Measurements from ENCODE around the gene WDR54.
"Not testable (repeated sequence)": the region's sequence is repeated elsewhere in the genome, so short reads cannot be mapped to it uniquely, and the experiment has no call there.

WDR54 gene

DNA sequence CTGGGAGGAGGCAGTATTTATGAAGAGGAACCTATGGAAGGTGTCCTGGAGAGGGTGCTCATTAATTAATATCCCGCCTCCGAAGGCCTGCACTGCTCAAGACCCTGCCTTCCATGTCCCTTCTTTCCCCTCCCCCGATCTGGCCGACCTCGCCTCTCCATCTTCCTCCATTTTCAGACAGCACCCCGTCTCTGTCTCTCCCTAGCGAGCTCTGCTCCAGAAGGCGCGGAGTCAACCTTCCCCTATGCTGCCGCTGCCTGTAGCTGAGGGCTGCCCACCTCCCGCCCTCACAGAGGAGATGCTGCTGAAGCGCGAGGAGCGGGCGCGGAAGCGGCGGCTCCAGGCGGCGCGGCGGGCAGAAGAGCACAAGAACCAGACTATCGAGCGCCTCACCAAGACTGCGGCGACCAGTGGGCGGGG lies 35.6 kb downstream of the WDR54 start:
- peak; percentile 17 for DNase-seq

DNA sequence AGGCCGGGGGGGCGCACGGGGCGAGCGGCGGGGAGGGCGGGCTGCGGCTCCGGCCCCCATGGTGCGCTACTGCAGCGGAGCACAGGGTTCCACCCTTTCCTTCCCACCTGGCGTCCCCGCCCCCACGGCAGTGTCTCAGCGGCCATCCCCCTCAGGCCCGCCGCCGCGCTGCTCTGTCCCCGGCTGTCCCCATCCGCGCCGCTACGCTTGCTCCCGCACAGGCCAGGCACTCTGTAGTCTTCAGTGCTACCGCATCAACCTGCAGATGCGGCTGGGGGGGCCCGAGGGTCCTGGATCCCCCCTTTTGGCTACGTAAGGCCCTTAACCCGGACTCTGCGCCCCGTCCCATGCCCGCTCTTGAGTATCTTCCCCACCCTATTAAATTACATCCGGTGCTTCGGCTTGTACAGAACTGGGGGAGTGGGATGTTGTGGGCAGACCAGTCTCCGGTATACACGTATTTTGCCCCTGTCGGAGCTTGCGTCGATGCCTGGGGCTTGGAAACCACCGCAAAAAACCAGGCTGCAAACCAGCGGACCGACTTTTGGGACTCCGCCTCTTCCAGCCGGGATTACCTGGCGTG lies 36.1 kb downstream of the WDR54 start:
- DNase-seq, result peak; percentile 24

DNA sequence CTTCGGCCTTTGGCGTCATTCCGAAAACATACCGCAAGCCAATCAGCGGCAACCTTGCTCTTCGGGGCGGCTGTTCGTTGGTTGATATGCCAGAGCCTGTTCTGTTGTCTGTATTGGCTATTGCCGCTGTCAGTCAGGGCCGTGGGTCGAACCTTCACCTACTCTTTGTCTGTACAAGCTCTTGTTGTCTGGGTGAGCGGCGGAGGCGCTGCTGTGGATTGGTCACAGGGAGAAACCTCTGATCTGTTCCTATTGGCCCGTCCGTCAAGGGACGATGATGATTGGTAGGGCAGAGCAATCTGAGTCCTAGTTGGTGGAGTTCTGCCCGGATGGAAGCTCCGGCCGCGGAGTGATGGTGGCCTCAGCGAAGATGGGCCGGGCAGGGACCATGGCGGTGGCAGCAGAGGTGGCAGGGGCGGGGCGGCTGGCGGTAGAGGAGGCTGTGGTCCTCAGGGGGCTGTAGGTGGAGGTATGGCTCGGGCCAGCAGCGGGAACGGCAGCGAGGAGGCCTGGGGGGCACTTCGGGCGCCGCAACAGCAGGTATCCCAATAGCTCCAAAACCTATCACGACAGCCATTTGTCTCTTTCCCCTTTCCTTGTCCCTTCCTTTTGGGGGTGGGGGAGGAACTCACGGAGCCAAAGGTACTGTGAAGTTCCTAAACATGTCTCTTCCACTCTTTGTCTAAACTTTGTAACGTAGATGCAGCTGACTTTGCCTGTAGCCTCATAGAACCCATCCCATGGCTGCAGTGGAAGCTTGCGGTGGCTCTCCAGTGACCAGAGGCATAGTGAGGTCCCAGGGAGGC lies 36.8 kb downstream of the WDR54 start, which contains the start of gene WBP1:
Gene WBP1 (plus strand): TSS at position 307 of the 806 bp plus-strand sequence. CDS start 165 bp downstream, at position 472.
- peak; percentile 100 for DNase-seq

GRCh38 chr2:74458938-74459363 lies 37.4 kb downstream of the WDR54 start:
- DNase-seq, result no peak

GRCh38 chr2:74459503-74460118 lies 38.1 kb downstream of the WDR54 start:
- DNase-seq, result not testable (repeated sequence)

DNA sequence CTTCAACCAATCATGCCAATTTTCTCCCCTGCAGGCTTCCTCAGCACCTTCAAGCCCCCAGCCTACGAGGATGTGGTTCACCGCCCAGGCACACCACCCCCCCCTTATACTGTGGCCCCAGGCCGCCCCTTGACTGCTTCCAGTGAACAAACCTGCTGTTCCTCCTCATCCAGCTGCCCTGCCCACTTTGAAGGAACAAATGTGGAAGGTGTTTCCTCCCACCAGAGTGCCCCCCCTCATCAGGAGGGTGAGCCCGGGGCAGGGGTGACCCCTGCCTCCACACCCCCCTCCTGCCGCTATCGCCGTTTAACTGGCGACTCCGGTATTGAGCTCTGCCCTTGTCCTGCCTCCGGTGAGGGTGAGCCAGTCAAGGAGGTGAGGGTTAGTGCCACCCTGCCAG lies 38.7 kb downstream of the WDR54 start:
- not testable (repeated sequence) for DNase-seq

- no peak for DNase-seq
These were observed 39.9 kb downstream of the WDR54 start for GRCh38 chr2:74461187-74462053.

DNA sequence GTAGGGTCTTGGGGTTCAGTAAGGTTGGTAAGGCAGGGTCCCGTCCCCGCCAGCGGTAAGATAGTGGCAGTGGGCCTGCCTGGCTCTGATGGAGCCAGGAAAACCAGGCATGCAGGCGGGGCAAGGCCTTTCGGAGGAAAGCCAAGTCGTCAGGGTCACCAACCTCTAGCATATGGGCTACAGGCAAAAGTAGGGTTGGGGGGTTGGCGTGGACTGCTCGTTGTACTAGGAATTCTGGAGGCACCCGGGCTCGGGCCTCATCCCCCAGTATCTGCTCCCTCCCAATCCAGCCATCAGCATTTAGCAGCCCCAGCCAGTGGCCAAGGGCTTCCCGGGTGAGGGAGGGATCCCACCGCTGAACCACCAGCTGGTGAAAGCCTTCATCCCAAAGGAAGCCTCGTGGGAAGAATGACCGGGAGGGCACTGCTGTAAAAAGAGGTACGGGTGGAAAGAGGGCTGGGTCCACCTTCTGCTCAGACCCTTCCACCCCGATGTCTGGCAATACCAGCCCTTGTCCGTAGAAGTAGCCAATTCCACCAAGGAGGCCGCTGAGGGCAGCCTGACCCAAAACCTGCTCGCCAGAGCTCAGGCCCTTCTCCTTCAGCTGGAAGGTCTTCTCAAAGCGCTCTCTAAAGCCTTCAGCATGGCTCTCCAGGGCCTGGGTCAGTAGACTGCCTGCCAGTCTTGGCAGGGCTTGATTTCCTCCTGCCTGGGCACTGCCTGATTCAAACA lies 40.7 kb downstream of the WDR54 start:
- DNase-seq, result no peak

GRCh38 chr2:74462786-74463105 lies 41.2 kb downstream of the WDR54 start:
- no peak for DNase-seq

- DNase-seq, result no peak
These were observed 42.9 kb downstream of the WDR54 start for GRCh38 chr2:74464406-74464805.

GRCh38 chr2:74470742-74471141 lies 49.2 kb downstream of the WDR54 start:
- DNase-seq, result not testable (repeated sequence)

DNA sequence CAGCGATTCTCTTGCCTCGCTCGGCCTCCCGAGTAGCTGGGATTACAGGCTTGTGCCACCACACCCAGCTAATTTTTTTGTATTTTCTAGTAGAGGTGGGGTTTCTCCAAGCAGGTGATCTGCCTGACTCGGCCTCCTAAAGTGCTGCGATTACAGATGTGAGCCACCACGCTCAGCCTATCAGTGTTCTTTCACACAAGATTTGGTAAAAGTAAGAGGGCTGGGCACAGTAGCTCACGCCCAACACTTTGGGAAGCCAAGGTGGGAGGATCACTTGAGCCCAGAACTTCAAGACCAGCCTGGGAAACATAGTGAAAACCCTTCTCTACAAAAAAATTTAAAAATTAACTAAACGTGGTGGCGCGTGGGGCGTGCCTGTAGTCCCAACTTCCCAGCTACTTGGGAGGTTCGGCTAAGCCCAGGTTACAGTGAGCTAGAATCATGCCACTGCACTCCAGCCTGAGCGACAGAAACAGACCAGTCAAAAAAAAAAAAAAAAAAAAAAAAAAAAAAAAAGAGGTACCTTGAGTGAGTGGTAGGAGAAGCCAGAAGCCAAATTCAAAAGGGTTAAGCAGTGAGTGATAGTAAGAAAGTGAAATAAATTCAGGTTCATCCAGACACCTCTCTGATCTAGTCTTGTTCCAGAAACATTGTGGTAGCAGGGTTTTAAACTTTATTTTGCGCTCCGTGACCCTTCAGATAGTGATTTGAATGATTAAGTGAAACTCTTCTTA lies 50.0 kb downstream of the WDR54 start:
- DNase-seq, result no peak

DNA sequence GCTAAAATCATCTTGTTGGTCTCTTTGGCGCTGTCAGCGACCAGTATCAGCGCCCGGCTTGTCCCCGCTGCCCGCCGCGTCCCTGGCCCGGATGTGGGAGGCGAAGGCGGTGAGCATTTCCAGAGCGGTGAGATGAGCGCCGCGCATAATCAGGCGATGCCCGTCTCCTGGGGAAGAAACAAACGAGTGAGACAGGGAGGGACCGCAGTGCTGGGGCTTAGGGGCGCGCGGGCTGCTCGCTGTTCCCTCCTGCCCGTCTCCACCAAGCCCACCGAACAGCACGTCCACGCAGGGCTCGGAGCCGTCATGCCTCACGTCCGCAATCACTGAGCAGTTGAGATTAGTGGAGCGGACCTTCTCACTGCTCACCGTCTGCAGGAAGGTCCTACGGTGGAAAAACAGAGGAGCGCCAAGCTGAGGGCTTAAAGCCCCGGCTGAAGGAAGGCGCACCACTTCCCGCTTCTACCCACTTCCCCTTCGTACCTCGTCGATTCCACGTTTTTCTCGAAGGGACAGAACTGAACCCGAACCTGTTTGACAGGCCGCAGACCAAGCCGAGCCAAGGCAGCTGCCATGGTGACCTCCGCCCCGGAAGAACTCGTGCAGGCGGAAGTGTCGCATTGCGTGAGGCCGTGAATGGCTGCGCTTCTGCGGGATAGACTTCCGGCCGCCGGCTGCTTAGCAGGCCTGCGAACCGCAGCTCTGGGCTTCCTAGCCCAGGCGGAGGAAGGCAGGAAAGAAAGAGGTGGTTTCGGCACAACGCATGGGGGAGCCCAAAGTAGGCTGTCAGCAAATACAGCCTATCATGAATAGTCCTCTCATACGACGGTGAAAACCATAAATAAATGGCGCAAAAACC lies 50.8 kb downstream of the WDR54 start, which contains the start of gene MRPL53:
Gene MRPL53 (minus strand): TSS at position 595 of the 859 bp plus-strand sequence. CDS start 20 bp downstream, at position 575.
- DNase-seq, result peak; percentile 95

DNA sequence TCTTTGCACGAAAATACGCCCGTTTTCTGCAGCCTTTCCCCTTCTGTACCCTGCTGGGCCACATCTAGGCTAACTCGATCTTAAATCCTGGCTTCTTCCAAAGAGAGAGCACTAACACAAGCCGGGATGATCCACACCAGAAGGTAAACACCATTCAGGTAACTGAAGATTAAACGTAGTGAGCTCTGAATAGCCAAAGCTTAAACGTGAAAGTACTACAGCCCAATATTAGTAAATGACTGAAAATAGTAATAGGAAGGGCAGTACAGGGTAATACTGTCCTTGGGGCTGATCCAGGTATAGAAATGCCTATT lies 51.4 kb downstream of the WDR54 start:
- no peak for DNase-seq

- DNase-seq, result no peak
These were observed 53.0 kb downstream of the WDR54 start for GRCh38 chr2:74474481-74474880.

- no peak for DNase-seq
These were observed 53.4 kb downstream of the WDR54 start for GRCh38 chr2:74474899-74475298.

Data from fibroblast of skin of scalp (primary cell).